NCI-H510A (cell line): ENCODE measurements around the gene CTXN1.
A peak's percentile ranks its signal among the peaks of the same experiment; 100 is the strongest.

Experiments
- DNase-seq: peaks from one replicate; lab custom pipeline; 2025; lab: John Stamatoyannopoulos, UW

CTXN1 gene

DNA sequence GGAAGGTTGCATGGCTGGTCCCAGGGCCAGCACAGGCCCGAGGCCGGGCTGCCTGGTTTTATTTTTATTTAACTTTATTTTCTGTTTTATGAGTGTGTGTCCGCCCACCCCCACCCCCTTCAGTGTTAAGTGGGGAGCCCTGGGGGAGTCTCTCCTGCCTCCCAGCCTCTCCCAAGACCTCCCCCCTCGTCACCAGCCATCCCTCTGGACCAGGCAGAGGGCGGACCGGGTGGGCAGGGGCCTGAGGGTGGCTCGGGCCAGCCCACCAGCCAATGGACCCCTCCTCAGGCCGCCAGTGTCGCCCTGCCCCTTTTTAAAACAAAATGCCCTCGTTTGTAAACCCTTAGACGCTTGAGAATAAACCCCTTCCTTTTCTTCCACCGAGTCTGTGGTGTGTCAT is 11.8 kb downstream of the CTXN1 start:
- DNase-seq = no peak

DNA sequence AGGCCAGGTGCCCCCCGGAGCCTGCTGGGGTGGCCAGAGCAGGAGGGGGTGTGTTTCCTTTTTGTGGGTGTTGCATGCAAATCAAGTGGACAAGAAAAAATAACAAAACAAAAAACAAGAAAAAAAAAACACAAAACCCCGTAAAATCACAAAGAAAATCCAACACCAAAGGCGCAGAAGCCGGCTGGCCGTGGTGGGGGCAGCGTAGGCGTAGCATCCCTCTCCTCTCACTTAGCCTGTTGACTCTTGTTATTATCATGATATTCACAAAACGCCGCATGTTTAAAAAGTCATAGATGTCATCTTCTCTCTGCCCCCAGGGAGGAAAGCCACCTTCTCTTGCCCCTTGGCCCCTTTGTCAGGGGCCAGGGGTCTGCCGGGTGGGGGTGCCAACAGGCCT is 12.3 kb downstream of the CTXN1 start:
- no peak for DNase-seq

DNA sequence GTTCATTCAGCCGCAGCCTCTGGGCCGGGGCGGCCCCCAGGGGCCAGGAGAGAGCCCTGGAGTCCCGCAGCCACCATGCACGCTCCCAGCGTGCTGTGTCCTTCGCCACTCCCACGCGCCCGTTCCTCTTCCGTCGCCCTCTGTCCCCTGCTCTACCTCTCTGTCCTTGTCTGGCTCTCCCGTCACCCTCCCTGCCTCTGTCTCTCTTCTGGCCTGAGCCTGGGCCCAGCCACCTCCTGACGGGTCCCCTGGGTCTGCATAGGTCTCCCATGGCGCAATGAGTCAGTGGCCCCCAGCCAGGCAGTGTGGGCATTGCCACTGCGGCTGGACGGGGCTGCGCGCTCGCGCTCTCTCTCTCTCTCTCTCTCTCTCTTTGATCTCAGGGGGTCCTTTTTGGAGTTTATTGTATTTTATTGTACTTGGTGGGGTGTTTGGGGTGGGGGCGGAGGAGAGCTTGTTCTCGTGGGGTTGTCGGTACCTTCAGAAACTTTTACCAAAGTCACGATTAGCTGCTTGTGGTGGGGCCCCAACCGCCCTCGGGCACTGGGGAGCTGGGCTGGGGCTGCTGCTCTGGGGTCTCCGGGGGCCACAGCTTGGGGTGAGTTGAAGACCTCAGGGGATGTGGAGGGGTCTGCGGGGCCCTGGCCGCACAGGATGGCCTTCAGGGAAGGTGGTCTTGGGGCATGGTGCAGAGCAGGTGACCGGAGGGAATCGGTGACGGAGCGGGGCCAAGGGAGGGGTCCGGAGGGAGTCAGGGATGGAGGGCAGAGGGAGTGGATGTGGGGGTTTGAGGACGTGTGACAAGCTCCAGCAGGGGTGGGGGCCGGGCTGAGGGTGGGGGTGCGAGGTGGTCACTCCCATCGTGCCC is 13.0 kb downstream of the CTXN1 start:
- no peak for DNase-seq

DNA sequence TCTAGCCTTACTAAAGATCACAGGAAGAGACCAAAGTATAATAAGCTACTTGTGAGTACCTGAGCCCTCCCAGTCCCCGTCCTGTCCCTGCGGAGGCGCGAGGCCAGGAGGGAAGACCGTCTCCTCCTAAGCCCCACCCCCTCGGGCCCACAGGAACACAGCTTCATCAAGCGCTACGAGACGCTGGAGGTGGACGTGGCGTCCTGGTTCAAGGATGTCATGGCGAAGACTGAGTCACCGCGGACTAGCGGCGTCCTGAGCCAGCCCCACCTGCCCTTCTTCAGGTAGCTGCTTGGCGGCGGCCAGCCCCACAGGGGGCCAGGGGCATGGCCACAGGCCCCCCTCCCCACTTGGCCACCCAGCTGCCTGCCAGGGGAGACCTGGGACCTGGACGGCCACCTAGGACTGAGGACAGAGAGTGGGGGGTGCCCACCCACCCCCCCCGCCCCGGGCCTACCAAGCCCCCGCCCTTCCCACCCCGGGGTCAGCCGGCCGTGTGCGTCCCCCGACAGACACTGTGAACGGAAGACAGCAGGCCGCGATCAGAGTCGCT is 13.7 kb downstream of the CTXN1 start:
- no peak for DNase-seq

DNA sequence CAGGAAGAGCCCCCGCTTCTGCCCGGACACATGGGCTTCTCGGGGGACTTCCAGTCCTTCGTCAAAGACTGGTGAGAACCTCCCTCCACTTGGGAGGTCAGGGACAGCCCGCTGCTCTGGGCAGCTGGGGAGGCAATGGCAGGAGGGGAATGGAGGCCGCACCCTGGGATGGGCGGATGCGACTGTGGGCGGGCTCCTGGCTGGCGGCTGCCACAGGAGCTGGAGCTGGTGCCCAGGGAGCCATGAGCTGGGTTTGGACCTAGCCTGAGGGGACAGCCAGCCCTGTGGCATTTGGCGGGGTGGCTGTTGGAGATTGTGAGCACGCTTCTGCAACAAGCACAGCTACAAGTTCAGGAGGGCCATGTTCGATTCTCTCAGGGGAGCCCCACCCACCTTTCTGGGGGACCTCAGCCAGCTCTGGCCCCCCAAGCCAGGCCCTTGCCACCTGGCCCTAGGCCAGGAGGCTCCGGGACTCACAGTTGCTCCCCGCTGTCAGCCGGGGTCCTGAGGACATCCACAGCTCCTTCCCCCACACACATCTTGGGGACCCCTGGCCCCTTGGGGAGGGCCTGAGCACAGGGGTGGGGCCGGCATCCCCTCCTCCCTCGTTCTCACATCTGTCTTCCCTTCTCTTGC is 14.3 kb downstream of the CTXN1 start:
- no peak for DNase-seq

DNA sequence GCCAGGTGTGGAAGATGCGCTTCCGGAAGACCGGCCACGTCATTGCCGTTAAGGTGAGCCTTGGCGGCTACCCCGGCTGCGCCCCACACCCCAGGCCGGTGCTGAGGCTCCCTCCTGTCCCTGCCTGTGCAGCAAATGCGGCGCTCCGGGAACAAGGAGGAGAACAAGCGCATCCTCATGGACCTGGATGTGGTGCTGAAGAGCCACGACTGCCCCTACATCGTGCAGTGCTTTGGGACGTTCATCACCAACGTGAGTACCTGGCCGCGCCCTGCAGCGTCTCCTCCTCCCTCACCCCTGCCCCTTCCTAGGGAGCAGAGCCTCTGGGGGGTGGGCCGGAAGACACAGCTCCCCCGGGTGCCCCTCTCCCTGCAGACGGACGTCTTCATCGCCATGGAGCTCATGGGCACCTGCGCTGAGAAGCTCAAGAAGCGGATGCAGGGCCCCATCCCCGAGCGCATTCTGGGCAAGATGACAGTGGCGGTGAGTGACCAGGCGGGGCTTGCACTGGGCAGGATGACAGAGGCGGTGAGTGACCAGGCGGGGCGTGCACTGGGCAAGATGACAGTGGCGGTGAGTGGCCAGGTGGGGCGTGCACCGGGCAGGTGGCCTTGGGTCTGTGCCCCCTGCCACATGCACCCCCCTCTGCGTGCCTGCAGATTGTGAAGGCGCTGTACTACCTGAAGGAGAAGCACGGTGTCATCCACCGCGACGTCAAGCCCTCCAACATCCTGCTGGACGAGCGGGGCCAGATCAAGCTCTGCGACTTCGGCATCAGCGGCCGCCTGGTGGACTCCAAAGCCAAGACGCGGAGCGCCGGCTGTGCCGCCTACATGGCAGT is 15.4 kb downstream of the CTXN1 start:
- DNase-seq = no peak

DNA sequence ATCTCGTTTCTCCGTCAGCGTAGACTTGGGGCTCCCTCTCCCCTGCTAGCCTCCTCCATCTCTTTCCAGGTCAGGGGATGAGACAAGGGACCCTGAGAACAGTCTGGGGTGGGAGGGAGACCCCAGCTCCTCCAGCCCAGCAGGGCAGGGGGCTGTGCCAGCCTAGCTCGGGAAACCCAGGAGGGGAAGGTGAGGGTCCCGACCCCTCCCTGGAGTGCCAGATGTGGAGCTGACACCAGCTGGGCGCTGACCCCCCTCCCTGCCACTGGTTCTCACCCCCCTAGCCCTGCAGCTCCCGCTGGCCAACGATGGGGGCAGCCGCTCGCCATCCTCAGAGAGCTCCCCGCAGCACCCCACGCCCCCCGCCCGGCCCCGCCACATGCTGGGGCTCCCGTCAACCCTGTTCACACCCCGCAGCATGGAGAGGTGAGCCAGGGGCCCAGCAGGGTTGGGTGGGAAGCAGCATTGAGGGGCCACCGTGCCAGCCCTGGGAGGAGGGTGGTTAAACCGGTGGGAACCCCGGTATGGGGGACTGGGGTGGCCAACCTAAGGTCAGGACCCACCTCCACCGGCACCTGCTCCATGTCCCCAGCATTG is 16.4 kb downstream of the CTXN1 start:
- DNase-seq = no peak

DNA sequence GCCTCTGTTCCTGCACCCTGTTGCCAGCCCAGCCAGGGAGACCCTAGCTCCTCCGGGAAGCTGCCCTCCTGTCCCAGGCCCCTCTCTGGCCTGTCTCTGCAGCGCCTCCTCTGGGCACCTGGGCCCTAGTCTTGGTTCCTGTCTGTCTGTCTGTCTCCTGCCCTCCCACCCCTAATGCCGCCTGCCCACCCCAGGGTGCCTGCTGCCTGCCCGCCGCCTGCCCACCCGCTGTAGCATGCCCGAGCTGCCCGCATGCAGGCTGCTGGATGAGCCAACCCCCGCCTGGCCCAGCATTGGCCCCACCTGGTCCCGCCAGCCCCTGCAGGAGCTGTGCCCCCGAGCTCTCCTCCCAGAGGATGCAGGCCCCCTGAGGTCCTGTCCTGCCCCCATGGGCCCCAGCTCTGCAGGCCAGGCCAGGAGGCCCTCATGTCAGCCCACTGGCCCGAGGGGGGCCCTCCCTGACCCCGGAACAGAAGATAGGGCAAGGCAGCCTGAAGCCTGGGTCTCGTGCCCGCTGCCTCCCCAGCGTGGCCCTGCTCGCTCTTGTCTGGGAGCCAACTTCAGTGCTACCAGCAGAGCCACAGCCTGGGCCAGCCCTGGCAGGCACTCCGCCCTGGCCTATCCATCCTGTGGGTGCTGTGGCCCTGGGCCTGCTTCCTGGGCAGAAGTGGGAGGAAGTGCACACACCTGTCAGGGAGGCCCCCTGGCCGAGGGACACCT is 17.0 kb downstream of the CTXN1 start:
- DNase-seq = no peak

DNA sequence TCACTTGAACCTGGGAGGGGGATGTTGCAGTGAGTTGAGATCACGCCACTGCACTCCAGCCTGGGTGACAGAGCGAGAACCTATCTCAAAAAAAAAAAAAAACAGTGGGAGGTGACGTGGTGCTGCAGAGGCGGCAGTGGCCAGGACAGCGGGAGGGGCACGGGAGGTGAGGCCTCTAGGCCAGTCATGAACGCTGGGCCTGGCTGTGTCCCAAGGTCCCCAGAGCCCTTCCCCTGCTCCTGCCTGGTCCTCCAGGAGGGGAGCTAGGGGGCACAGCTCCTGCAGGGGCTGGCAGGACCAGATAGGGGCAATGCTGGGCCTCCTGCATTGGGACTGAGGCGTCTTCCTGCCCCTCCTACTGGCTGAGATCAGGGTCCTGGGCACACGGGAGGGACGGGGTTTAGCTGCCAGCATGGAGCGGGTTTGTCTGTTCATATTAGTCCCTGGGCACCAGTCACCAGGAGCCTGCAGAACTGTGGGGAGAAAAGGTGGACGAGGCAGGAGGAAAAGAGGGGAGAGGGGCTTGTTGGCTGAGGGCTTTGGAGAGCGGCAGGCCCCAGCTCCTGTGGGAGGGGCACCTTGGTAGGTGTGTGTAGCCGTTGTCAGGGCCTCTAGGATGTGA is 17.7 kb downstream of the CTXN1 start:
- no peak for DNase-seq

DNA sequence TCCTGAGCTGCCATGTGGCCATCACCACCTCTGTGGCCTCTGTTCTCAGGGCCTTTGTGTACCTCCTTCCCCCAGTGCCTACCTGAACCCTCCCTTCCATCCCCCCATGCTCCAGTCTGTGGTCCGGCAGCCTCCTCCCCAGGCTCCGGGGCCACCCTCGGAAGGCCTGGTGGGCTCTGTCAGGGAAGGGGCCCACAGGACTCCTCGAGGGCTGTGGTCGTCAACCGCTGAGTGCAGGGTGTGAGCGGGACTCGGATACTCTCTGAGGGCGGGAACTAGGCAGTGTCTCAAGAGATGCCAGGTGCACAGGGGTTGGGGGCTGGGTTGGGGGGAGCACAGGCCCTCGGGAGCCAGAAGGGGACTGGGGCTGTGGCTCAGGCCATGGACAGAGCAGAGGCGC is 18.4 kb downstream of the CTXN1 start:
- DNase-seq = no peak

DNA sequence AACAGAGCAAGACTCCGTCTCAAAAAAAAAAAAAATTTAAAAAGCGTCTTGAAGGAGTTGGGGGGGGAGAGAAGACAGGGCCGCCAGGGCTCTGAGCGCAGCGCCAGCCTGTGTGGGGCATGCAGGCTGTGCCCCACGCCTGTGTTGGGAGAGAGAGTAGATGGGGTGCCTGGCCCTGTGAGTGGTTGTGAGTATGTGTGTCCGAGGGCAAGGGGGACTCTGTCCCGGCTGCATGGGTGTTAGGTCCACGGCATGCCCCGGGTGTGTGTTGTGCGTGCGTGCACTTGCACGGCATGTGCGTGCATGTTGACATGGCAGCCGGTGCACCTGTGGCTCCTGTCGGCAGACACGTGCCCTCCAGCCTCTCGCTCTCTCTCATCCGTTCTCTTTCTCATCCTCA is 18.8 kb downstream of the CTXN1 start:
- DNase-seq = no peak

DNA sequence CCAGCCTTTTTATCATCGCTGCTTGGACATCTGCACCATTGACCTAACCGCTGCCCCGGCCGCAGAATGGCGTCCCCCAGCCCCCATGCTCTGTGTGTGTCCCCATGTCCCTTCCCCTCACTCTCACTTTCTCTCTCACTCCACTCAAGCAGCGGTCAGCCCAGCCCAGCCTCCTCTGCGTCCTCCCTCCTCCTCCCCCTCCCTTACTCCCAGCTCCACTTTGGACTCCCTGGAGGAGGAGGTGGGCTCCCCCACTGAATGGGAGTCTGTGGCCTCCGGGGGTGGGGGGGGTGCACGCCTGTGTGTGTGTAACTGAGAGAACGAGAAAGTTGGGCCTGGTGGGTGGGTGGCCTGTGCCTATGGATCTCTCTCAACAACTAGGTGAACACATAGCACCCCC is 20.1 kb downstream of the CTXN1 start:
- no peak for DNase-seq

DNA sequence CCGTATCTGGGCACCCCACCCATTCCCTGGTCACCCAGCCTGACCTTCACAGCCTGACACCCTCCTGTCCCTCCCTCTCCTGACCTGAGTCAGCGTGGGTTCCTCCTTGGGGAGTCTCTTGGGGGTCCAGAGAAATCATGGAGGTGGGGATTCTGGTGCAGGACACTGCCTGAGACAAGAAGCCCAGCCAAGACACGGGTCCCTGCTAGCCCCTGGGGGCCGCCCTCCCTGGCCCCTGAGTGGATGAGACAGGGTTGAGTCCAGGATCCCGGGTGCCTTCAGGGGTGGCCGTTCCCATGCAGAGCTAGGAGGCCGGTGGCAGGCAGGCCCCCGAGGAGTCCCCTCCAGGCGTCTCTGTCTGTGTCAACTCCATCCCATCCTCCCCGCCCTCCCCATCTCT is 20.7 kb downstream of the CTXN1 start:
- DNase-seq = no peak

DNA sequence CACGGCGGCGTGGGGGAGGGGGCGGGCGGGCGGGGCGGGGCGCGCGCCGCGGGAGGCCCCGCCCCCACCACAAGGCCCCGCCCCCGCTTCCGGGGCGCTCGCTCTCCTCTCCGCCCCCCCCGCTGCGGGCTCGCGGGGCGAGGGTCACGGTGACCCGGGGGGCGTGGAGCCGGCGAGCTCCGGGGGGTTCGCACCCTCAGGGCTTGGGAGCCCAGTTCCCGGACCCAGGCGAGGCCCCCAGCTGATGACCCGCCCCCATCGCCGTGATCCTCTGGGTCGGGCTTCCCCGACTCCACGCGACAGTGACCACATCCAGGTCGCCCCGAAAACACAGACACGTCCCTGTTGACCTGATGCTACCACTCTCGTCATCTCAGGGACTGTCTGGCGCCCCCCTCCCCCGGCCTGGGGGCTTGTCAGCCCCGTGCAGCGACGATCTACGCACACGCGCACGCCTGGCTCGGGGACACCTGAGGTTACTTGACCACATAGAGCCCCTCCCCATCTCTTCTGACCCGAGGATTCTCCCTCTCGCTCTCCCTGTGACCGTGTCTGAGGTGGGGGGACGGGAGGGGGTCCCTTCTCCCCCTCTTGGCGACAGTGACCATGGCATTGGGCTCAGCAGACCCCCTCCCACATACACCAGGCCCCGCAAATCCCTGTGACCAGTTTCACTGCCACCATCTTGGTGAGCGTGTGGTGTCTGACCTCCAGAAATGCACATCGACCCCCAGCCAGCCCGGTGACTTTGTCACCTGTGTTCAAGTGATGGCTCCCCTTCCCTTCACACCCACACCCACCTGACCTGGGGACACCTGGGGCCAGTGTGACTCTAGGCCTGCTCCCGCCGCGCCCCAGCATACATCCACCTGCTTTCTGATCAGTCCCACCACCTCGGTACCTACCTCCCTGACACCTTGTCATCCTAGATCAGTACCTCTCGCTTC is 21.6 kb downstream of the CTXN1 start:
- DNase-seq = no peak

DNA sequence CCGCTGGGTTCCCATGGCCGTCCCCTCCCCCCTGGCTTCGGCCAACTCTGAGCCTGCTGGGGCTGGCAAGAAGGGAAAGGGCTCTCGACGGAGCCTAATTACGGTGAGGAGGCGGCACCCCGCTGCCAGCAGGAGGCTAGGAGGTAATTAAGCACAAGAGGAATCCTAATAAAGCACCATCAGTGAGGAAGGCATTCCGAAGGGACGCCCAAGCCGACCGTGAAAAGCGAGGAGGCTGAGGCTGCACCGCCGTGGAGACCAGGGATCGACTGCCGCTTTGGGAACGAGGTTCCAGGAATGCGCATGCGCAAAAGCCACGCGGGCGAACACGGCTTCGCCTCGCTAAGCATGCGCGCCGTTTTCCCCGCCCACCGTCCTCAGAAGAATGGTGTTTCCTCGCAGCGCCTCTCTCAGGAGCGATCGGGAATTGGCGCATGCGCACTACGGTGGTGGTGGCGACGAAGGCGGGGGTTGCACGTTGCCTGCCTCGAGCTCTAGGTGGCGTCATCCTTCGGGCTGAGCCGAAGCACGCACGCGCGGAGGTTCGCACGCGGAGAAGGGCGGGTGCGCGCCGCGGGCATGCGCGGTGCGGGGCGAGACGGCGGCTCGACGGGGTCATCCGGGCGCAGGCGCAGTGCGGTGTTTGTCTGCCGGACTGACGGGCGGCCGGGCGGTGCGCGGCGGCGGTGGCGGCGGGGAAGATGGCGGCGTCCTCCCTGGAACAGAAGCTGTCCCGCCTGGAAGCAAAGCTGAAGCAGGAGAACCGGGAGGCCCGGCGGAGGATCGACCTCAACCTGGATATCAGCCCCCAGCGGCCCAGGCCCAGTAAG is 22.5 kb downstream of the CTXN1 start, which contains the start of gene MAP2K7:
Gene MAP2K7 (plus strand): TSS at position 634 of the 830 bp plus-strand sequence. CDS start 68 bp downstream, at position 702.
- peak; percentile 96 for DNase-seq

DNA sequence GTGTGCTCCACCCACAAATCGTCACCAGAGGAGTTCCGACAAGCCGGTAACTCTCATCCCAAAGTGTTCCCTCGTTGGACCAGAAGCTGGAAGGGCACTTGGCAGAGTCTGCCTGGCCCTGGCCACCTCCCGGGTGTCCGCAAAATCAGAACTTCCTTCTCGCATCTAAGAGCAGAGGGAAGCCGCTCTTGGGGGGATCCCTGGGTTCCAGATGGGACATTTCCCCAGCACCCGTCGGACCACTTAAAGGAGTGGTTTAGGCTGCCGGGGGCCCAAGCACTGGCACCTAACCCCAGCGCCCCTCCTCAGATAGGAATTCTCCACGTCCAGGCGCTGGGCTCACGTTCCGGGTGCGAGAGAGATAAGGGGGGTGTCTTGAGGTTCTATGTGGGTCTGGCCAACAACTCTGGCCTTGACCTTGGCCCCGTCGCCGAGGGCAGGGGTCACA is 23.1 kb downstream of the CTXN1 start:
- DNase-seq = peak; percentile 30

DNA sequence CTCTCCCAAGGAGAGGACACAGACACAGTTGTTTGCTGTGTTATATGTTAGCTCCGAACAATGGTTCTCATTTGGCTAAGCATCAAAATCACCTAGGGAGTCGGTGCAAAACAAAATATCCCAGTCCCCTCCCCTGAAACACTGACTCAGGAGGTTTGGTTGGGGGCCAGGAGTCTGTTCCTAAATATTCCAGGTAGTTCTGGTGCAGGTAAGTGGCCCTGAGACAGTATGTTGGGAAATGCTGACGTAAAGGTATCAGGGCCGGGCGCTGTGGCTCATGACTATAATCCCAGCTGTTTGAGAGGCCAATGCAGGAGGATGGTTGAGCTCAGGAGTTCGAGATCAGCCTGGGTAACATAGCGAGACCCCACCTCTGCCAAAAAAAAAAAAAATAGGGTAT is 24.6 kb downstream of the CTXN1 start:
- no peak for DNase-seq

DNA sequence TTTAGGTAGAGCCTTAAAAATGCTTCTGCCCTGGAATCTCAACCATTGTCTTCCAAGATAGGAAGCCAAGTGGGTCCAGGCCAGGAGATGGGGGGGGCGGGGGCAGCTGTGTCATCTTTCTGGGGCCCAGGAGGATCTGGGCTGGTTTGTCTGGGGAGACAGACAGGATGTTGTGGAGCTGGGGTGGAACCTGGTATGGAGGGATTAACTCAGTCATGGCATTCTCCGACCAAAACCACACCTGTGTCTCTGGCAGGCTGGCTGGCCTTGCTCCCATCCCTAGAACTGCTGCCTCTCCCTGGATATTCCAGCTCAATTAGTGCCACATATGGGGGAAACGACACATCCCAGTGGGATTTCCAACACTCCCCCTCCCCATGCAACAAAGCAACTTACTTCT is 25.0 kb downstream of the CTXN1 start:
- no peak for DNase-seq
